CD14-positive monocyte (primary cell): ENCODE results near the gene TRIM15. TPM values are rescaled to one million over a fixed set of nuclear protein-coding genes. Genes with fewer than 3 reads are reported as not detected.
"Not testable (repeated sequence)": the region's sequence is repeated elsewhere in the genome, so short reads cannot be mapped to it uniquely, and the experiment has no call there.

Experiments used
- DNase-seq, 3 donors: peaks; one replicate each; pipeline ENCODE4 v3.0.0-alpha.2; 2011 to 2022
- H2AFZ ChIP-seq: 2 replicates; pipeline ENCODE4 v1.6.0; 2012; ENCODE audit warnings: mild to moderate bottlenecking, low read depth, low read length, inconsistent platforms; ENCODE audit not compliant: insufficient read depth, poor library complexity, severe bottlenecking
- H3K27ac ChIP-seq, 2 donors: 1 replicate in 1 of 2; 2 replicates in 1 of 2; pipeline ENCODE4 v1.5.1; 2012 to 2013; ENCODE audit warnings: low read length in 2 of 2, control low read depth in 1 of 2, inconsistent platforms in 1 of 2, low read depth in 1 of 2, mild to moderate bottlenecking in 1 of 2
- H3K27me3 ChIP-seq, 2 donors: one replicate each; pipeline versions ENCODE4 v1.6.0 to v1.6.1; 2011 to 2013; ENCODE audit warnings: low read length in 2 of 2; ENCODE audit not compliant: control insufficient read depth in 2 of 2, insufficient read depth in 2 of 2
- H3K36me3 ChIP-seq, 2 donors: replicated peaks in 1 of 2; 1 replicate in 1 of 2; 2 replicates in 1 of 2; pipeline versions ENCODE4 v1.5.1 to v1.6.1; 2012 to 2013; ENCODE audit warnings: low read length in 2 of 2, control low read depth in 1 of 2, inconsistent platforms in 1 of 2, mild to moderate bottlenecking in 1 of 2; ENCODE audit not compliant: insufficient read depth in 2 of 2, control insufficient read depth in 1 of 2
- H3K4me1 ChIP-seq, 2 donors: 1 replicate in 1 of 2; 2 replicates in 1 of 2; pipeline versions ENCODE4 v1.5.1 to v1.6.1; 2012 to 2013; ENCODE audit warnings: low read length in 2 of 2, control low read depth in 1 of 2, inconsistent platforms in 1 of 2, mild to moderate bottlenecking in 1 of 2, moderate library complexity in 1 of 2; ENCODE audit not compliant: insufficient read depth in 2 of 2, control insufficient read depth in 1 of 2
- H3K4me2 ChIP-seq: replicated peaks from 2 replicates; pipeline ENCODE3; 2012; ENCODE audit warnings: low read length, moderate library complexity, mild to moderate bottlenecking; ENCODE audit not compliant: poor library complexity, severe bottlenecking; ENCODE audit errors: extremely low read depth
- H3K4me3 ChIP-seq, 3 experiments: fragments of 200-600 bp in 1 of 3; sonication (generic) in 1 of 3; replicated peaks in 1 of 3; 1 replicate in 2 of 3; 2 replicates in 1 of 3; pipeline ENCODE4 v1.5.1; 2011 to 2013; ENCODE audit warnings: low read length in 3 of 3, mild to moderate bottlenecking in 3 of 3, control low read depth in 2 of 3, low read depth in 2 of 3, inconsistent platforms in 1 of 3, moderate library complexity in 1 of 3
- H3K79me2 ChIP-seq: 2 replicates; pipeline ENCODE4 v1.6.0; 2012; ENCODE audit warnings: mild to moderate bottlenecking, control low read depth, inconsistent platforms, low read length, moderate library complexity; ENCODE audit not compliant: insufficient read depth
- H3K9ac ChIP-seq: 2 replicates; pipeline ENCODE4 v1.6.0; 2017; ENCODE audit warnings: low read length, mild to moderate bottlenecking; ENCODE audit not compliant: insufficient read depth, poor library complexity, severe bottlenecking
- H3K9me3 ChIP-seq, 2 donors: replicated peaks in 1 of 2; 1 replicate in 1 of 2; 2 replicates in 1 of 2; pipeline versions ENCODE4 v1.5.1 to v1.6.1; 2012 to 2013; ENCODE audit warnings: low read length in 2 of 2, control low read depth in 1 of 2; ENCODE audit not compliant: control insufficient read depth in 1 of 2, insufficient read depth in 1 of 2
- H4K20me1 ChIP-seq: 2 replicates; pipeline ENCODE4 v1.6.0; 2012; ENCODE audit warnings: mild to moderate bottlenecking, low read length, control low read depth, moderate library complexity; ENCODE audit not compliant: insufficient read depth
- H3K27ac Mint-ChIP-seq, 7 donors: one replicate each; pipeline ENCODE4 v1.8.0; 2020; ENCODE audit warnings: mild to moderate bottlenecking in 7 of 7, mixed read lengths in 7 of 7, moderate library complexity in 6 of 7, inconsistent platforms in 2 of 7
- H3K27me3 Mint-ChIP-seq, 3 donors: one replicate each; pipeline ENCODE4 v1.8.0; 2021 to 2022; ENCODE audit warnings: low read depth in 3 of 3, mild to moderate bottlenecking in 3 of 3, mixed read lengths in 3 of 3, moderate library complexity in 3 of 3, inconsistent platforms in 1 of 3
- H3K36me3 Mint-ChIP-seq, 2 donors: one replicate each; pipeline ENCODE4 v1.8.0; 2020; ENCODE audit warnings: mixed read lengths in 2 of 2, inconsistent platforms in 1 of 2, mild to moderate bottlenecking in 1 of 2
- H3K4me1 Mint-ChIP-seq: one replicate; pipeline ENCODE4 v1.8.0; 2020; ENCODE audit warnings: mild to moderate bottlenecking, mixed read lengths
- H3K4me3 Mint-ChIP-seq, 2 donors: one replicate each; pipeline ENCODE4 v1.8.0; 2020; ENCODE audit warnings: mild to moderate bottlenecking in 2 of 2, mixed read lengths in 2 of 2, moderate library complexity in 1 of 2
- H3K9me3 Mint-ChIP-seq, 7 donors: one replicate each; pipeline ENCODE4 v1.8.0; 2020 to 2022; ENCODE audit warnings: mixed read lengths in 7 of 7, mild to moderate bottlenecking in 6 of 7, moderate library complexity in 6 of 7, inconsistent platforms in 2 of 7
- WGBS: methylation state at CpG from one replicate; pipeline ENCODE4 v1.1.5; 2013; ENCODE audit warnings: missing lambda C conversion rate; ENCODE audit not compliant: insufficient coverage; 5-methylcytosine and 5-hydroxymethylcytosine counted together
- intact Hi-C, 2 donors: fragments of 100-400 bp; cut with micrococcal nuclease; formaldehyde crosslinking; loops; one replicate each; pipeline versions ENCODE4 v1.15.0 to v1.15.1; 2023
- polyA plus RNA-seq, 3 donors: library from polyadenylated mRNA; depleted of rRNA in 1 of 3; unstranded in 2 of 3; stranded (reverse) in 1 of 3; fragments of 300-500 nt in 2 of 3; fragments of >200 nt in 1 of 3; fragmentation: Illumina TruSeq in 2 of 3; gene quantifications; 1 replicate in 2 of 3; 2 replicates in 1 of 3; pipeline ENCODE4 v1.2.3, GENCODE V29; 2012 to 2021
- small RNA-seq: library from RNA; depleted of rRNA; stranded (forward); fragments of <200 nt; gene quantifications from one replicate; pipeline ENCODE3, GENCODE V24; 2012; ENCODE audit warnings: low read depth; ENCODE audit not compliant: insufficient read length

Gene TRIM15
- polyA plus RNA-seq, 3 donors: not detected

- H3K4me2 ChIP-seq, intact Hi-C loops, H3K4me1 Mint-ChIP-seq, H3K4me3 Mint-ChIP-seq, H3K27me3 ChIP-seq, H3K4me1 ChIP-seq, H3K27ac Mint-ChIP-seq, H3K27ac ChIP-seq, H3K79me2 ChIP-seq, H3K36me3 ChIP-seq, H3K4me3 ChIP-seq, H3K36me3 Mint-ChIP-seq, H4K20me1 ChIP-seq, DNase-seq, H3K9ac ChIP-seq, H2AFZ ChIP-seq: not testable (repeated sequence)
- peaks cover 8 to 15% of the 10 kb centered on the region in 2 donors for H3K9me3 ChIP-seq
- Mint-ChIP-seq H3K9me3 (peaks cover 8 to 27% (median 20%) of the 10 kb centered on the region in 7 donors), H3K27me3 (peaks cover 10 to 20% (median 11%) of the 10 kb centered on the region in 3 donors)
- 97% methylated on average over 16 of the region's 23 CpGs for whole genome bisulfite sequencing
Measured at GRCh38 chr6:30221956-30222355, 58.6 kb downstream of the TRIM15 start.

Small RNA genes lying within 50 kb of the gene (small RNA-seq; reads per million reads assigned to genes)
- gene RF00554: not detected

Other genes starting within 250 kb of the TRIM15 start
- gene HLA-A, start 221.0 kb upstream of the TRIM15 start, polyA plus RNA-seq: 1,000 to 10,000 TPM; 1,518 to 2,788 (median 1,574) TPM
- gene POLR1H, start 102.3 kb upstream of the TRIM15 start, polyA plus RNA-seq: 10 to 100 TPM; 36.2 to 62.4 (median 45.0) TPM
- 100 to 1,000 TPM in 1 of 3 donors, 10 to 100 TPM in 2; 49.3 to 107 (median 67.7) TPM for gene PPP1R11, start 96.3 kb upstream of the TRIM15 start, polyA plus RNA-seq
- under 1 TPM in 1 of 3 donors, not detected in 2; 0.04 TPM for gene RNF39, start 87.8 kb upstream of the TRIM15 start, polyA plus RNA-seq
- gene TRIM31, start 50.5 kb upstream of the TRIM15 start, polyA plus RNA-seq: not detected
- gene TRIM40, start 27.4 kb upstream of the TRIM15 start, polyA plus RNA-seq: not detected
- gene TRIM10, start 2.3 kb upstream of the TRIM15 start, polyA plus RNA-seq: not detected
- gene TRIM26, start 49.9 kb downstream of the TRIM15 start, polyA plus RNA-seq: 10 to 100 TPM; 16.4 to 26.4 (median 26.0) TPM
- 10 to 100 TPM in 1 of 3 donors, 1 to 10 TPM in 2; 3.5 to 16.3 (median 3.6) TPM for gene TRIM39, start 163.4 kb downstream of the TRIM15 start, polyA plus RNA-seq
- 10 to 100 TPM; 59.2 to 63.6 (median 59.5) TPM for gene RPP21, start 181.6 kb downstream of the TRIM15 start, polyA plus RNA-seq